HEK293T (cell line): ENCODE results near the gene FAM120B.

Experiments used
- CTCF ChIA-PET: fragments of 350-600 bp; formaldehyde crosslinking; extraction: SDS; loops from one replicate; lab custom pipeline; 2021; ENCODE audit warnings: antibody characterized with exemption, inconsistent platforms; lab: Yijun Ruan, JAX
- POLR2A ChIA-PET: fragments of 350-600 bp; formaldehyde crosslinking; extraction: SDS; loops from one replicate; lab custom pipeline; 2020; ENCODE audit warnings: antibody characterized with exemption, inconsistent platforms; lab: Yijun Ruan, JAX
- DNase-seq: peaks from one replicate; pipeline ENCODE4 v3.0.0; 2012; ENCODE audit warnings: mixed read lengths; ENCODE audit errors: extremely low spot score
- ARNT ChIP-seq: fragments of 450-650 bp; IDR thresholded peaks from 2 replicates; pipeline ENCODE4 v1.6.1; 2017; ENCODE audit warnings: mild to moderate bottlenecking
- BHLHE40 ChIP-seq: fragments of 450-650 bp; IDR thresholded peaks from 2 replicates; pipeline ENCODE4 v1.6.1; 2016; ENCODE audit warnings: mild to moderate bottlenecking, moderate library complexity, borderline replicate concordance
- CTBP1 ChIP-seq: fragments of 450-650 bp; IDR thresholded peaks from 2 replicates; pipeline ENCODE4 v1.6.1; 2016; ENCODE audit warnings: borderline replicate concordance
- ELF4 ChIP-seq: fragments of 450-650 bp; IDR thresholded peaks from 2 replicates; pipeline ENCODE4 v1.6.1; 2017; ENCODE audit warnings: antibody characterized with exemption
- FOXA1 ChIP-seq: fragments of 450-650 bp; IDR thresholded peaks from 2 replicates; pipeline ENCODE4 v1.6.1; 2016; ENCODE audit warnings: mild to moderate bottlenecking
- FOXK2 ChIP-seq: fragments of 450-650 bp; IDR thresholded peaks from 2 replicates; pipeline ENCODE4 v1.6.1; 2016; ENCODE audit warnings: mild to moderate bottlenecking
- FOXM1 ChIP-seq: fragments of 450-650 bp; IDR thresholded peaks from 2 replicates; pipeline ENCODE4 v1.6.1; 2017; ENCODE audit warnings: mild to moderate bottlenecking, borderline replicate concordance
- HDGF ChIP-seq: fragments of 450-650 bp; IDR thresholded peaks from 2 replicates; pipeline ENCODE4 v1.6.1; 2017; ENCODE audit warnings: antibody characterized with exemption, borderline replicate concordance
- L3MBTL2 ChIP-seq: fragments of 450-650 bp; conservative IDR thresholded peaks from 2 replicates; pipeline ENCODE4 v1.6.1; 2016; ENCODE audit warnings: mild to moderate bottlenecking
- LEF1 ChIP-seq: fragments of 450-650 bp; IDR thresholded peaks from 2 replicates; pipeline ENCODE4 v1.6.1; 2017; ENCODE audit warnings: mild to moderate bottlenecking, borderline replicate concordance
- NFRKB ChIP-seq: fragments of 450-650 bp; IDR thresholded peaks from 2 replicates; pipeline ENCODE4 v1.6.1; 2016; ENCODE audit warnings: mild to moderate bottlenecking, moderate library complexity
- SP1 ChIP-seq: fragments of 450-650 bp; IDR thresholded peaks from 2 replicates; pipeline ENCODE4 v1.6.1; 2017
- SUZ12 ChIP-seq: fragments of 450-650 bp; IDR thresholded peaks from 2 replicates; pipeline ENCODE4 v1.6.1; 2016; ENCODE audit warnings: mild to moderate bottlenecking
- TARDBP ChIP-seq: fragments of 450-650 bp; IDR thresholded peaks from 2 replicates; pipeline ENCODE4 v1.6.1; 2016
- ZNF384 ChIP-seq: fragments of 450-650 bp; IDR thresholded peaks from 2 replicates; pipeline ENCODE4 v1.6.1; 2016
- TF ChIP-seq, protein P1 (sequence below): fragments of 450-650 bp; IDR thresholded peaks from 2 replicates; pipeline ENCODE4 v1.6.1; 2016

The FAM120B gene

DNA sequence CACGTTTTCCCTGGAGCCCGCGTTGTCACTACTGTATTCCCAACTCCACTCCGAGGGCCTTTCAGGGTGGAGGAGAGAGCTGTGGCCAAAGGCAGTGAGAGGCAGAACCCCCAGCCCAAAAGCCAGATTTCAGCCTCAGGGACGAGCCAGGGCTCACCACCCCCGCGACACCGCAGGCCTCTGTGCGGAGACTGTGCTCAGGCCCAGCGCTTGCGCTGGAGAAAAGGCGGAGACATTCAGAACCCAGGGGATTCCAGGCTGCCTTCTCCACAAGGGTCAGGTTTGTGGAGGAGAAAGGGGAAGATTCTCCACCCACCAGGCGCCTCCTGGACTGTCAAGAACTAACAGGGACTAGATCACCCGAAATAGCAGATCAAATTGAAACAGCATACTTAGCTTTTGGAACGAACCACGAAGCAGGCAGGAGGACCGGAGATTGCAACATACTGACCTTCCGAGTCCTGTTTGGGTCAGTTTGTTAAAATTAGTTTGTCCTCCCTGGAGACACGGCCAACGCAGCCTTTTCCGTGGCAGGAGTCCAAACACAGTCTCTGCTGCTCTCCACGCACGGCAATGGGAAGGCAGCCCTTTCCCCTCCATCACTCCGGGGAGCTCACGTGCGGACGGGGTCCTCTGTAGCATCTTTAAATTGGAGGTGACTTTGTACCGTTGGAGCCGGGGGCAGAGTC is 30.0 kb upstream of the FAM120B start:
- POLR2A ChIA-PET = no interaction called here
- TF ChIP-seq SP1 = no peak
- TF ChIP-seq BHLHE40 = no peak
- TF ChIP-seq FOXM1 = no peak
- no peak for TF ChIP-seq SUZ12
- TF ChIP-seq CTBP1 = no peak
- TF ChIP-seq NFRKB = no peak
- TF ChIP-seq LEF1 = no peak
- no peak for TF ChIP-seq FOXA1
- TF ChIP-seq, protein P1, sequence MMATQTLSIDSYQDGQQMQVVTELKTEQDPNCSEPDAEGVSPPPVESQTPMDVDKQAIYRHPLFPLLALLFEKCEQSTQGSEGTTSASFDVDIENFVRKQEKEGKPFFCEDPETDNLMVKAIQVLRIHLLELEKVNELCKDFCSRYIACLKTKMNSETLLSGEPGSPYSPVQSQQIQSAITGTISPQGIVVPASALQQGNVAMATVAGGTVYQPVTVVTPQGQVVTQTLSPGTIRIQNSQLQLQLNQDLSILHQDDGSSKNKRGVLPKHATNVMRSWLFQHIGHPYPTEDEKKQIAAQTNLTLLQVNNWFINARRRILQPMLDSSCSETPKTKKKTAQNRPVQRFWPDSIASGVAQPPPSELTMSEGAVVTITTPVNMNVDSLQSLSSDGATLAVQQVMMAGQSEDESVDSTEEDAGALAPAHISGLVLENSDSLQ = no peak
- TF ChIP-seq FOXK2 = no peak
- no peak for TF ChIP-seq L3MBTL2
- TF ChIP-seq HDGF = no peak
- no peak for TF ChIP-seq ZNF384
- TF ChIP-seq ARNT = no peak
- TF ChIP-seq ELF4 = no peak
- TF ChIP-seq TARDBP = no peak
- DNase-seq = no peak
- CTCF ChIA-PET = no interaction called here

DNA sequence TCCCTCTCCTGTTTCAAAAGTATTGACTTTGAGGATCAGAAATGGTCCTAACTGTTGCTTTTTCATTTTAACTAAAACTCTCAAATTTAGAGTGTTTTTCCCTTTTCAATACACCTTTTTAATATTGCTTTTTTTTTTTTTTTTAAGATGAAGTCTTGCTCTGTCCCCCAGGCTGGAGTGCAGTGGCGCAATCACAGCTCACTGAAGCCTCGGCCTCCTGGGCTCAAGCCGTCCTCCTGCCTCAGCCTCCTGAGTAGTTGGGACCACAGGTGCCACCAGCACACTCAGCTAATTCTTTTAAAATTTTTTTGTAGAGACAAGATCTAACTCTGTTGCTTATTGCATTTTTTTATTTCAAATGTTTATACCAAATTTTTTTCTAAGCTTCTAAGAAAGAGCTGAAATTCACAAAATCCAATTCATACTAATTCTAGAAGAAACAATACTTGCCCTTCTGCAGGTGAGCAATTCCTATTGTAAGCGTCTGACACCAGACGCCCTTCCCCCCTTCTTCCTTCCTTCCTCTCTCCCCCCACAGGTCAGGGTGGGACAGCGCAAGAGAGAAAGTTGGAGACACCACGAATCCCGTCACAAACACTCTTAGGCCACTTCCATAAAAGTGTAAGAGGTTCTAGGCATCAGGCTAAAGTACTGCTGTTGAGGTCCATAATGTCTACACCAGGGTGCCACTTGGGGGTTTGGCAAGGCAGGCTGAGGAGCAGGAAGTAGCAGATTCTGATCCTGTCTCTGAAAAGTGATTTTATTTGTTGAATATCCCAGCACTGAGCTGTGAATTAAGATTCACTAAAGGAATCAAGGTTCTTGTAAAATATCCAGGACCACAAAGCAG is 28.4 kb upstream of the FAM120B start:
- no peak for TF ChIP-seq SP1
- TF ChIP-seq BHLHE40 = no peak
- TF ChIP-seq L3MBTL2 = no peak
- no peak for TF ChIP-seq LEF1
- no peak for TF ChIP-seq HDGF
- no peak for TF ChIP-seq TARDBP
- TF ChIP-seq NFRKB = no peak
- no peak for TF ChIP-seq CTBP1
- no peak for TF ChIP-seq ARNT
- TF ChIP-seq ELF4 = no peak
- no peak for TF ChIP-seq SUZ12
- TF ChIP-seq, protein P1 = no peak
- no peak for TF ChIP-seq FOXA1
- no peak for TF ChIP-seq FOXK2
- TF ChIP-seq ZNF384 = no peak
- no peak for TF ChIP-seq FOXM1
- no peak for DNase-seq
- ChIA-PET CTCF (no interaction called here), POLR2A (no interaction called here)

DNA sequence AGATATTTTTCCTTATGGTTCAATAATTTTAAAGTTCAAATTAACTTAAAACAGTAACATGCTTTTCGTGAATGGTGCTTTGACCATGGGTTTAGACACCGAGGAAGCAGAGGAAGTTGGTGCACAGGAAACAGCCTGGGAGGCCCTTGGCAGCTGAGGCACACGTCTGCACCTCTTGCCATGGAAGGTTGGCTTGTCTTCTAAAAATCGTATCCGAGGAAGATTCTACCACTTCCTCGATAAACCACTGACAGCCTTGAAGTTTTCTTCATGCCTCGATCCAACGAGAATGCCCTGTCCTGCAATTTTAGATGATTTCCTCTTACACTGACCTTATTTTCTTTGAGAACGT is 27.8 kb upstream of the FAM120B start:
- TF ChIP-seq L3MBTL2 (no peak), ARNT (no peak), ZNF384 (no peak), FOXA1 (no peak), TARDBP (no peak), HDGF (no peak), ELF4 (no peak), FOXM1 (no peak), SUZ12 (no peak), CTBP1 (no peak), NFRKB (no peak), BHLHE40 (no peak), SP1 (no peak), LEF1 (no peak), FOXK2 (no peak)
- TF ChIP-seq, protein P1 = no peak
- no peak for DNase-seq
- POLR2A ChIA-PET = no interaction called here
- CTCF ChIA-PET = no interaction called here

DNA sequence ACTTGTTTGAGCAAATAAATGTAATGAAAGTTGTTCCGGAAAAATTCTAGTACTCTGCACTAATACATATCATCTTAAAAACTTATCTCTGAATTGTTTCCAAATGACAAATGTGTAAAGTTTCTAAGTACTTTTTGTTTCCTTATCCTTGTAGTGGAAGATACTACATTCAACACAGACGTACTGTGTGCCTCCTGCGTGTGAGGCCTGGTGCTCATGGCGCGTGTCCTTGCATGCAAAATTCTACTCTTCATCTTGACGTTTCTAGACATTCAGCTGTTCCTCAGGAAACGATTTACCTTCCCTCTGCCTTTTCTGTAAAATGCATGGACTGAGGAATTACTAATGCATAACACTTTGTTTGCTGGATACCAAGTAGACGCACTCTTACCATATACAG is 27.1 kb upstream of the FAM120B start:
- no peak for TF ChIP-seq ELF4
- TF ChIP-seq BHLHE40 = no peak
- TF ChIP-seq FOXA1 = no peak
- no peak for TF ChIP-seq FOXM1
- no peak for TF ChIP-seq HDGF
- TF ChIP-seq, protein P1 = no peak
- no peak for TF ChIP-seq NFRKB
- no peak for TF ChIP-seq L3MBTL2
- no peak for TF ChIP-seq CTBP1
- no peak for TF ChIP-seq ARNT
- no peak for TF ChIP-seq TARDBP
- TF ChIP-seq SUZ12 = no peak
- TF ChIP-seq FOXK2 = no peak
- TF ChIP-seq LEF1 = no peak
- no peak for TF ChIP-seq ZNF384
- TF ChIP-seq SP1 = no peak
- DNase-seq = no peak
- POLR2A ChIA-PET = no interaction called here
- CTCF ChIA-PET = interaction anchor here (0.9 kb wide), 1 partner anchor 17 kb away, joined by 3 read pairs; no protein-coding TSS in a partner anchor
